Right renal cortex interstitium (tissue), 3 donors: ENCODE measurements around the gene TKT. TPM values are rescaled to one million over a fixed set of nuclear protein-coding genes. Genes with fewer than 3 reads are reported as not detected.
A peak's percentile ranks its signal among the peaks of the same experiment; 100 is the strongest.
"Not testable (repeated sequence)": the region's sequence is repeated elsewhere in the genome, so short reads cannot be mapped to it uniquely, and the experiment has no call there.

Experiments
- DNase-seq, 3 donors: peaks; one replicate each; pipeline ENCODE4 v3.0.0-alpha.2; 2013; ENCODE audit warnings: low read depth in 3 of 3, low spot score in 2 of 3
- polyA plus RNA-seq, 3 donors: library from polyadenylated mRNA; unstranded; fragments of 120-200 nt; gene quantifications; one replicate each; pipeline ENCODE4 v1.2.1, GENCODE V29; 2013; ENCODE audit not compliant: insufficient read length in 3 of 3

TKT gene, protein sequence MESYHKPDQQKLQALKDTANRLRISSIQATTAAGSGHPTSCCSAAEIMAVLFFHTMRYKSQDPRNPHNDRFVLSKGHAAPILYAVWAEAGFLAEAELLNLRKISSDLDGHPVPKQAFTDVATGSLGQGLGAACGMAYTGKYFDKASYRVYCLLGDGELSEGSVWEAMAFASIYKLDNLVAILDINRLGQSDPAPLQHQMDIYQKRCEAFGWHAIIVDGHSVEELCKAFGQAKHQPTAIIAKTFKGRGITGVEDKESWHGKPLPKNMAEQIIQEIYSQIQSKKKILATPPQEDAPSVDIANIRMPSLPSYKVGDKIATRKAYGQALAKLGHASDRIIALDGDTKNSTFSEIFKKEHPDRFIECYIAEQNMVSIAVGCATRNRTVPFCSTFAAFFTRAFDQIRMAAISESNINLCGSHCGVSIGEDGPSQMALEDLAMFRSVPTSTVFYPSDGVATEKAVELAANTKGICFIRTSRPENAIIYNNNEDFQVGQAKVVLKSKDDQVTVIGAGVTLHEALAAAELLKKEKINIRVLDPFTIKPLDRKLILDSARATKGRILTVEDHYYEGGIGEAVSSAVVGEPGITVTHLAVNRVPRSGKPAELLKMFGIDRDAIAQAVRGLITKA
- polyA plus RNA-seq: 100 to 1,000 TPM in 1 of 3 donors, 10 to 100 TPM in 2; 90.4 to 106 (median 91.9) TPM

GRCh38 chr3:53255775-53256703, at the start of gene TKT:
TKT (minus strand) TSS chr3:53256022; CDS start chr3:53255942, 80 bp downstream.
- DNase-seq: peak in 2 of 3 donors; percentile 51 to 63

GRCh38 chr3:53303957-53304356, 48.1 kb upstream of the TKT start:
- no peak for DNase-seq

- DNase-seq: no peak
Observed at GRCh38 chr3:53303549-53303948, 47.7 kb upstream of the TKT start.

GRCh38 chr3:53300826-53301225, 45.0 kb upstream of the TKT start:
- no peak for DNase-seq

- DNase-seq: peak in 2 of 3 donors; percentile 20 to 27
Observed at GRCh38 chr3:53299611-53300023, 43.8 kb upstream of the TKT start.

DNA sequence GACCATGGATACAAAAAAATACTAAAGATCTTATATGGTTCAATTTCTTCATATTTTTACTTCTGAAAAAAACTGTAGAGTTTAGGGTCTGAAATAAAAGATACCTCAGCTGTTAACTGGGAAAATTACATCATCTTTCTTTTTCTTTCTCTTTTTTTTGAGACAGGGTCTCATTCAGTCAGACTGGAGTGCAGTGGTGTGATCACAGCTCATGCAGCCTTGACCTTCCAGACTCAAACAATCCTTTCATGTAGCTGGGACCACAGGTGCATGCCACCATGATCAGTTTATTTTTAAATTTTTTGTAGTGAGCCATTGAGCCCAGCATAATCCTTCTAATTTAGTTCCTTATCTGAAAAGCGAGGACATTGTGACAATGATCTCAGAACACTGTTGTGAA, 39.6 kb upstream of the TKT start:
- DNase-seq: no peak

- DNase-seq: no peak
Observed at GRCh38 chr3:53293867-53294266, 38.0 kb upstream of the TKT start.

DNA sequence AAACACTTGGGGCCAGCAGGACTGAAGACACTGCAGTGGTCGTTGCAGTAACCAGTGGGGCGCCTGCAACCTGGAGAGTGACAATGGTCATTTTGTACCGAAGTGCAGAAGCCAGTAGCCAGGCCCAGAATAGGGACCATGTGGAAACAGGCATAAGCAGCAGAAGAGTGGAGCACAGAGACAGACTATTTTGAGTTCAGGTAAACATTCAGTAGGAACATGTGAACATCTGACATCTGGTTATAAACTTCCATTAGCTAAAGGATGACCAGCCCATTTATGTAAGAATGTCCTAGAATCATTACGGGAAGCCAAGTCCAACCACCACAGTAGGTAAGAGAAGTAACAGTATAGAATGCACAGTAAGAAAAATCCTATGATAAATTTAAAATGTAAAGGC, 32.4 kb upstream of the TKT start:
- no peak for DNase-seq

GRCh38 chr3:53287131-53287629, 31.4 kb upstream of the TKT start:
- DNase-seq: no peak

DNA sequence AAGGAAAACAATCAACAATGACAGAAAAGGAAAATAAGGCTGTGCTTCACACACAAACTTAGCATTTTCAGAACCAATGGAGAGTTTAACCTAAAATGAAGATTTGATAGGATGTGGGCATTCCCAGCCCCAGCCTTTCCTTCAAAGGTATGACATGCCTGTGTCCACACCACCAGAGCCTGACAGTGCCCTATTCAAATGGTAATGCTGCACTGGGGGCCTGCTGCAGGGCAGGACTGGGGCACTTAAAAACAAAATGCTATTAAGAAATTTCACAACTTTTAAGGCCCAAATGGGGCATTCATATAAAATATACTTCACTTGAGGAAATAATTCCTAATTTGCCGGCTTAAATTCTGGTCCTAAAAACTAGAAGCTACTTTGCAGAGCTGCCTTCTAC, 30.9 kb upstream of the TKT start:
- no peak for DNase-seq

GRCh38 chr3:53282581-53282980, 26.8 kb upstream of the TKT start:
- DNase-seq: no peak

DNA sequence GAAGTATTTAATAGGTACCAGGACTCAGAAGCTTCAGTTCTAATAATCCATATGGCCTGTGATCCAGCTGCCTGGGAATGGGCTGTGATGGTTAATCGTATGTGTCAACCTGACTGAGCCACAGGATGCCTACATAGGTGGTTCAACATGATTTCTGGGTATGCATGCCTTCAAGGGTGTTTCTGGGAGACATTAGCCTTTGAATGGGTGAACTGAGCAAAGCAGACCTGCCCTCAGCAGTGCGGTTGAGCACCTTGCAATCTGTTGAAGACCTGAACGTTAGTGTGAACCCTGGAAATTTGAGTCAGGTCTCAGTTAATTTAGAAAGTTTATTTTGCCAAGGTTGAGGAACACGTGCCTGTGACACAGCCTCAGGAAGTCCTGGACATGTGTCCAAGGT, 22.8 kb upstream of the TKT start:
- no peak for DNase-seq

DNA sequence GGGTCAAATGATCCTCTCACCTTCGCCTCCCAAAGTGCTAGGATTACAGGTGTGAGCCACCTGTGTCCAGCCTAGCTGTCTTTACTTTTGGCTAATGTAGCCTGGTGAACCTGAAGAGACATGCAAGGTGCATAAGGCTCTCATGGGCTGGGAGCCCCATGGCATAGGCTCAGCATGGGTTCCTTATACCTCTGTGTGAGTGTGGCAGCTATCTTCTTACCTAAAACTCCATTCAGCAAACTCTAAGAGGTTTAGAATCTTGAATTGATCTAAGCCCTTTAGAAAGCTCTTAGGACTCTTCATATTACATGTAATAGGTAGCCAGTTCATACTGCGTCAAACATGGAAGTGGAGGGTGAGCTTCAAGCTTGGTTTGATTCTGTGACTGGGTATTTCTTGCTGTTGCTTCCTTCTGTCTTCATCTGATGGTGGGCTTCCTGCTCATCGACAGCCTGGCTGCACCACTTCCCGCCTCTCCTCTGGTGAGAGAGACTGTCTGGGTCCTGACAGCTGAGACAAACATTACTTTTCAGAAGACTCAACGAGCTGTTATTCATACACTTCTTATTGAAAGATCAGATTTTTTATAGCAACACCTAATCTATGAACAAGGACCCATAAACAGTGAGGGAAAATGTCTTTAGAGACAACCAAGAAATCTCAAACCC, 19.2 kb upstream of the TKT start:
- DNase-seq: no peak

GRCh38 chr3:53273146-53273670, 17.4 kb upstream of the TKT start:
- no peak for DNase-seq

DNA sequence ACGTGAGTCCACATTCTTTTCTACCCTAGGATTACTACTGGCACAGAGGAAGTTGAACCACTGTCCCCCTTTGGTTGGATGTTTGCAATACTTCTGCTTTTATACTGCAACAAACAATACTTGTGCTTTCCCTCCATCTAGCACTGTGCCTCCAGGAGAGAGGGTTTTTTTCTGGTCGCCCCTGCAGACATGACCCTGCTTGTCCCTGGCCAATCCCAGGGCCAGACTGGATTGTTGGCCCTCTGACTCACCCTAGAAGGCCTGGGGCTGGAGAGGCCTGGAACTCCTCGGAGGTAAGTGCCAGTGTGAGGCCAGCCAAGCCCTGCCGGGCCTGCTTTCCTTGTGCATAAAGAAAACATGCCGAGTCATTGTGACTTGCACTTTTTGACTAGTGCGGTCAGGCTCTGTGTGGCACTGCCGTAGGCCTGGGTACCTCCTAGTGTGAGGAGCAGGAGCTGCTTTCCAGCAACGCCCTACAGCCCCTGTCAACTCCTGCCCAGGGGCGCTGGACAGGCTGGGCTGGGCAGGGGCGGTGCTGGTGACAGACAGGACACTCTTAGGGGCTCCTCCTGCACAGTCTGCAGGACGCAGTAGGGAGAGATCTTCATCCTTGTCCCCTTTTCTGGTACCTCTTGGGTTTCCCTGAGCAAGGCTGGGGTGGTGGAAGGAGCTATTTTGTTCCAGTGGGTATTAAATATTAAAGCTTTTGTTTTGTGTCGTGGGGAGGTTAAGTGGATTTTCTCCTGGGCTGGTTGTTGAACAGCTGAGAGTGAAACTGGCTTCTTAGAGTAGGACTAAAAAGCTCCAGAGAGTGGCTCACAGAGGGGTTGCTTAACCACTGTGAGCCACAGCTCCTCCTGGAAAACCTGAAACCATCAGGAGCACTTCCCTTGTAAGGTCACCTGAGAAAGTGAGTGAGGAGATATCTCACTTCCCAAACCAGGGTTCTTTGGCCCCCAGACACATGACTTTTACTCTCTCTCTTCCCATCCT, 14.4 kb upstream of the TKT start:
- peak in 2 of 3 donors; percentile 64 to 68 for DNase-seq

- DNase-seq: not testable (repeated sequence)
Observed at GRCh38 chr3:53269193-53269592, 13.4 kb upstream of the TKT start.

DNA sequence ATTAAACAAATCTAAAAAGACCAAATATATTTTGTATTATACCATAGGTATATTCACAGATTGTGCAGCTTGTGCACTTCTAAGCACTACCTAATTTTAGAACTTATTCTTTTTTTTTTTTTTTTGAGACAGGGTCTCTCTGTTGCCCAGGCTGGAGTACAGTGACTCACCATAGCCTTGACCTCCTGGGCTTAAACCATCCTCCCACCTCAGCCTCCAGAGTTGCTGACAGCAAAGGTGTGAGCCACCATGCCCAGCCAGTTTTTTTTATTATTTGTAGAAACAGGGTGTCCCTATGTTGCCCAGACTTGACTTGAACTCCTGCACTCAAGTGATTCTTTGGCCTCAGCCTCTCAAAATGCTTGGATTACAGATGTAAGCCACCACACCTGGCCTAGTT, 11.9 kb upstream of the TKT start:
- no peak for DNase-seq

GRCh38 chr3:53264718-53265117, 8.9 kb upstream of the TKT start:
- no peak for DNase-seq

GRCh38 chr3:53263907-53264306, 8.1 kb upstream of the TKT start:
- no peak for DNase-seq
